GM18505 (cell line): Measurements from ENCODE around the gene SMIM27.
"Not testable (repeated sequence)": the region's sequence is repeated elsewhere in the genome, so short reads cannot be mapped to it uniquely, and the experiment has no call there.

Experiments used
- ATAC-seq: cut with Tn5 transposase; IDR thresholded peaks from one replicate; pipeline ENCODE4 v1.9.1; 2021; ENCODE audit not compliant: unreplicated experiment
- POLR2A ChIP-seq: IDR thresholded peaks from 4 replicates; pipeline ENCODE4 v1.6.1; 2011; ENCODE audit warnings: borderline replicate concordance; ENCODE audit not compliant: insufficient read depth, insufficient read length; ENCODE audit errors: extremely low read depth

The SMIM27 gene

GRCh38 chr9:32596096-32596865 lies 44.2 kb downstream of the SMIM27 start:
- TF ChIP-seq POLR2A = no peak
- ATAC-seq = no peak

GRCh38 chr9:32596936-32597335 lies 44.8 kb downstream of the SMIM27 start:
- no peak for ATAC-seq
- no peak for TF ChIP-seq POLR2A

- not testable (repeated sequence) for ATAC-seq
Observed at GRCh38 chr9:32599021-32599420, 46.9 kb downstream of the SMIM27 start.
